Measurements from ENCODE around the gene KATNB1. TPM values are rescaled to one million over a fixed set of nuclear protein-coding genes. Genes with fewer than 3 reads are reported as not detected.

Gene KATNB1
- total RNA-seq, 4 donors from 2014 or later, result 16.8 to 30.2 (median 21.0) TPM

- no peaks in the 10 kb centered on the region for H3K9me3 ChIP-seq
- intact Hi-C loops (cut with DNase I), result no loop called here
- WGBS, 2 donors, result 84 to 85% methylated on average over 4 of the region's 4 CpGs
- H3K27ac ChIP-seq, result no peak overlapping the region
- H3K36me3 ChIP-seq, result peaks cover 0 to 33% (median 0%) of the 10 kb centered on the region in 3 donors
- H3K4me3 ChIP-seq, result no peak overlapping the region
- H3K4me1 ChIP-seq, result peaks cover 9 to 19% (median 19%) of the 10 kb centered on the region in 3 donors
- no peaks in the 10 kb centered on the region for H3K27me3 ChIP-seq
- no peak for DNase-seq
- TF ChIP-seq POLR2A (IDR thresholded peaks at IDR 0.05), result no peak
- TF ChIP-seq CTCF (IDR thresholded peaks at IDR 0.05), result no peak
Observed at GRCh38 chr16:57783116-57783515, 47.5 kb downstream of the KATNB1 start.

GRCh38 chr16:57783883-57784282, 48.3 kb downstream of the KATNB1 start:
- Histone ChIP-seq H3K27ac (no peak overlapping the region), H3K4me3 (no peak overlapping the region), H3K4me1 (peaks cover 9 to 21% (median 20%) of the 10 kb centered on the region in 3 donors), H3K9me3 (no peaks in the 10 kb centered on the region), H3K27me3 (no peaks in the 10 kb centered on the region), H3K36me3 (peaks cover 0 to 39% (median 0%) of the 10 kb centered on the region in 3 donors)
- WGBS, 2 donors, result 74 to 91% methylated on average over 4 to 6 of the region's 8 CpGs
- no peak for TF ChIP-seq POLR2A (IDR thresholded peaks at IDR 0.05)
- TF ChIP-seq CTCF (IDR thresholded peaks at IDR 0.05), result no peak
- no peak for DNase-seq
- intact Hi-C loops (cut with DNase I), result no loop called here

GRCh38 chr16:57784334-57784733, 48.8 kb downstream of the KATNB1 start:
- Histone ChIP-seq H3K36me3 (peaks cover 0 to 43% (median 0%) of the 10 kb centered on the region in 3 donors), H3K9me3 (no peaks in the 10 kb centered on the region), H3K27me3 (no peaks in the 10 kb centered on the region), H3K4me1 (peaks cover 9 to 21% (median 20%) of the 10 kb centered on the region in 3 donors), H3K27ac (no peak overlapping the region), H3K4me3 (no peak overlapping the region)
- no peak for DNase-seq
- intact Hi-C loops (cut with DNase I), result no loop called here
- WGBS, 2 donors, result 78 to 89% methylated on average over 5 to 6 of the region's 7 CpGs
- TF ChIP-seq CTCF (IDR thresholded peaks at IDR 0.05) (no peak), POLR2A (IDR thresholded peaks at IDR 0.05) (no peak)

- Histone ChIP-seq H3K36me3 (peaks cover 0 to 53% (median 0%) of the 10 kb centered on the region in 3 donors), H3K4me3 (no peak overlapping the region), H3K27me3 (no peaks in the 10 kb centered on the region), H3K4me1 (peaks cover 9 to 21% (median 20%) of the 10 kb centered on the region in 3 donors), H3K27ac (no peak overlapping the region), H3K9me3 (no peaks in the 10 kb centered on the region)
- intact Hi-C loops (cut with DNase I), result no loop called here
- TF ChIP-seq CTCF (IDR thresholded peaks at IDR 0.05) (no peak), POLR2A (IDR thresholded peaks at IDR 0.05) (no peak)
- no peak for DNase-seq
- WGBS, 2 donors, result 96% methylated on average over 3 of the region's 10 CpGs; no CpG with 5 or more reads in 1 of the 2 donors
Observed at GRCh38 chr16:57785385-57785784, 49.8 kb downstream of the KATNB1 start.

- no peak overlapping the region for H3K27ac ChIP-seq
- 87 to 96% methylated on average over 4 of the region's 8 CpGs for WGBS, 2 donors
- no peak for TF ChIP-seq CTCF (IDR thresholded peaks at IDR 0.05)
- TF ChIP-seq POLR2A (IDR thresholded peaks at IDR 0.05), result no peak
- no peaks in the 10 kb centered on the region for H3K27me3 ChIP-seq
- peaks cover 0 to 59% (median 0%) of the 10 kb centered on the region in 3 donors for H3K36me3 ChIP-seq
- no peak overlapping the region for H3K4me3 ChIP-seq
- H3K4me1 ChIP-seq, result peaks cover 9 to 24% (median 20%) of the 10 kb centered on the region in 3 donors
- no peak for DNase-seq
- intact Hi-C loops (cut with DNase I), result no loop called here
- no peaks in the 10 kb centered on the region for H3K9me3 ChIP-seq
Observed at GRCh38 chr16:57785924-57786323, 50.4 kb downstream of the KATNB1 start.
